Endothelial cell of umbilical vein (primary cell): ENCODE data around the gene SH3RF3. TPM values are rescaled to one million over a fixed set of nuclear protein-coding genes. Genes with fewer than 3 reads are reported as not detected.

Experiments
- BruUV-seq: library from RNA; stranded (reverse); fragments of 400-500 nt; replicated peaks from 2 replicates; lab custom pipeline; 2021; lab: Mats Ljungman, UMichigan
- CTCF ChIA-PET: fragments of 300-600, 350-600 bp; sonication (Branson Sonifier 250); formaldehyde crosslinking; loops from one replicate; lab custom pipeline; 2021; ENCODE audit warnings: antibody characterized with exemption, inconsistent platforms; lab: Charles Lee
- POLR2A ChIA-PET: fragments of 300-600, 350-600 bp; sonication (Branson Sonifier 250); formaldehyde crosslinking; loops from one replicate; lab custom pipeline; 2021; ENCODE audit warnings: antibody characterized with exemption, inconsistent platforms; lab: Charles Lee
- DNase-seq: peaks from one replicate; pipeline ENCODE4 v3.0.0-alpha.2; 2011; ENCODE audit warnings: low read depth, low spot score
- FAIRE-seq: peaks from 2 replicates; lab custom pipeline; 2011; peaks lifted over from hg19 to GRCh38; lab: Jason Lieb, UNC
- H2AFZ ChIP-seq: 2 replicates; pipeline ENCODE4 v1.6.0; 2012; ENCODE audit warnings: low read depth, low read length, control low read depth, inconsistent platforms
- H3K27ac ChIP-seq: 2 replicates; pipeline ENCODE4 v1.5.1; 2011; ENCODE audit warnings: low read depth, mild to moderate bottlenecking, control low read depth, low read length, moderate library complexity; ENCODE audit not compliant: insufficient read depth
- H3K27me3 ChIP-seq, 2 experiments: 2 replicates each; pipeline versions ENCODE4 v1.6.0 to v1.6.1; 2011; ENCODE audit warnings: low read length in 2 of 2, mixed read lengths in 1 of 2; ENCODE audit not compliant: control insufficient read depth in 2 of 2, insufficient read depth in 2 of 2
- H3K36me3 ChIP-seq, 2 experiments: 2 replicates in 1 of 2; 3 replicates in 1 of 2; pipeline ENCODE4 v1.5.1; 2011; ENCODE audit warnings: low read length in 2 of 2, mild to moderate bottlenecking in 1 of 2, moderate library complexity in 1 of 2; ENCODE audit not compliant: control insufficient read depth in 2 of 2, insufficient read depth in 2 of 2; ENCODE audit errors: extremely low read depth in 1 of 2
- H3K4me1 ChIP-seq: 3 replicates; pipeline ENCODE4 v1.5.1; 2011; ENCODE audit warnings: mild to moderate bottlenecking, low read length; ENCODE audit not compliant: control insufficient read depth, insufficient read depth; ENCODE audit errors: extremely low read depth
- H3K4me2 ChIP-seq: 2 replicates; pipeline ENCODE4 v1.6.1; 2011; ENCODE audit warnings: low read length, control low read depth, mixed read lengths; ENCODE audit not compliant: insufficient read depth
- H3K4me3 ChIP-seq, 3 experiments: fragments of 200-600 bp in 1 of 3; sonication (generic), shearing (Covaris generic) in 1 of 3; replicated peaks in 1 of 3; 2 replicates each; pipeline ENCODE4 v1.5.1; 2011 to 2016; ENCODE audit warnings: control low read depth in 3 of 3, low read length in 3 of 3, mild to moderate bottlenecking in 2 of 3, inconsistent platforms in 1 of 3, low read depth in 1 of 3, moderate library complexity in 1 of 3; ENCODE audit not compliant: insufficient read depth in 1 of 3
- H3K79me2 ChIP-seq: 2 replicates; pipeline ENCODE4 v1.6.0; 2012; ENCODE audit warnings: low read length, inconsistent platforms; ENCODE audit not compliant: control insufficient read depth, insufficient read depth
- H3K9ac ChIP-seq: replicated peaks from 2 replicates; pipeline ENCODE3; 2011; ENCODE audit warnings: low read length, control low read depth; ENCODE audit not compliant: insufficient read depth; ENCODE audit errors: extremely low read depth
- H3K9me1 ChIP-seq: replicated peaks from 3 replicates; pipeline ENCODE4 v1.6.0; 2011; ENCODE audit warnings: mild to moderate bottlenecking, low read length; ENCODE audit not compliant: control insufficient read depth, insufficient read depth; ENCODE audit errors: extremely low read depth
- H3K9me3 ChIP-seq: replicated peaks from 2 replicates; pipeline ENCODE4 v1.5.1; 2012; ENCODE audit warnings: low read length, inconsistent platforms; ENCODE audit not compliant: control insufficient read depth, insufficient read depth
- H4K20me1 ChIP-seq: replicated peaks from 2 replicates; pipeline ENCODE3; 2011; ENCODE audit warnings: mild to moderate bottlenecking, low read length; ENCODE audit not compliant: control insufficient read depth, insufficient read depth; ENCODE audit errors: extremely low read depth
- JUN ChIP-seq: IDR thresholded peaks from 2 replicates; pipeline ENCODE4 v1.6.1; 2011; ENCODE audit warnings: borderline replicate concordance, low read depth; ENCODE audit not compliant: insufficient read length, insufficient read depth
- POLR2A ChIP-seq: IDR thresholded peaks from 2 replicates; pipeline ENCODE4 v1.6.1; 2012; ENCODE audit warnings: low read depth, mild to moderate bottlenecking, control low read depth, low read length
- POLR2AphosphoS5 ChIP-seq: IDR thresholded peaks from 2 replicates; pipeline ENCODE4 v1.6.1; 2012; ENCODE audit warnings: low read depth, mild to moderate bottlenecking, control low read depth, low read length, moderate library complexity; ENCODE audit not compliant: insufficient read depth
- dilution Hi-C: fragments of 300-500 bp; cut with MboI; formaldehyde crosslinking; loops from one replicate; pipeline ENCODE4 v1.15.0; 2019; ENCODE audit warnings: low sequenced_read_pairs; ENCODE audit not compliant: extremely low pct_ligation_motif_present
- intact Hi-C: fragments of 100-400 bp; cut with micrococcal nuclease; formaldehyde crosslinking; loops from one replicate; pipeline ENCODE4 v1.10.0; 2022
- polyA plus RNA-seq, 4 experiments: library from polyadenylated mRNA; depleted of rRNA in 3 of 4; stranded (reverse) in 3 of 4; unstranded in 1 of 4; fragments of >200 nt; gene quantifications; 2 replicates each; pipeline versions ENCODE4 v1.2.1 to v1.2.3, GENCODE V29; 2011 to 2012; ENCODE audit warnings: missing spikeins in 1 of 4
- total RNA-seq: library from RNA; stranded (reverse); gene quantifications from 2 replicates; pipeline ENCODE4 v1.2.3, GENCODE V29; 2021
- TF ChIP-seq, protein P1 (sequence below): IDR thresholded peaks from 2 replicates; pipeline ENCODE4 v1.6.1; 2011; ENCODE audit not compliant: insufficient read depth, insufficient read length

The SH3RF3 gene
- total and polyA plus RNA-seq, 2 donors (not counting 3 experiments of a cell fraction or from before 2014, with no cell fraction given) = 3.8 to 14.7 TPM

DNA sequence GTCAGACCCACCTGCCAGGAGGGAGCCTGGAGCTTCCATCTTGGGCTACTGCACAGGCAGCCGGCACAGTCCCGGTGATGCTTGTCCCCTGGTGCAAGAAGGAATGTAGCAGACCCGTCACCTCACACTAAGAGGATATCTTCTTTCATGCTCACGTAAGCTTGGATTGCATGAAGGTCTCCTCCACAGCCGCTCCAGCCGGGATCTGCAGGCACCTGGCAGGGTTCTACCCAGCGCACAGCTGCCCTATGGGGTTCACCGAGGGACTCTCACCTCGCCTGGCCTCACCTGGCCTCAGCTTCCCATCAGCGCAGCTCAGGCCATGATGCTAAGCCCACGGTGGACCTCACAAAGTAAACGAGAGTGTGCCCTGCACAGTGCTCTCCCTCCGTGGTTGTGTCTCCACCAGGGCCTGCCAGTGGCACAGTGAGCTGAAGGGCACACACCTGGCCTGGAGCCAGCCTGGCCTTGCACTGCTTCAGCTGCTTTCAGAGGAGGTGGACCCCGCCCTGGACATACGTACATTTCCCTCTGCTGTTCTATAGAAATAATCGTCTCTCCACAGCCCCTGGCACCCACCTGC lies 245.6 kb downstream of the SH3RF3 start:
- Histone ChIP-seq H3K9me3 (no peaks in the 10 kb centered on the region), H2AFZ (no peak overlapping the region), H3K9ac (no peak overlapping the region), H3K9me1 (no peaks in the 10 kb centered on the region), H3K27ac (no peak overlapping the region), H3K4me3 (no peak overlapping the region), H4K20me1 (no peaks in the 10 kb centered on the region), H3K79me2 (no peaks in the 10 kb centered on the region), H3K4me1 (no peaks in the 10 kb centered on the region), H3K36me3 (no peaks in the 10 kb centered on the region), H3K27me3 (no peaks in the 10 kb centered on the region), H3K4me2 (no peak overlapping the region)
- intact Hi-C loops (no loop called here), dilution Hi-C loops (no loop called here)
- POLR2A ChIA-PET = no interaction called here
- FAIRE-seq = no peak
- no peak for TF ChIP-seq POLR2AphosphoS5
- no peak for DNase-seq
- no TSS peak for BruUV-seq
- CTCF ChIA-PET = no interaction called here

DNA sequence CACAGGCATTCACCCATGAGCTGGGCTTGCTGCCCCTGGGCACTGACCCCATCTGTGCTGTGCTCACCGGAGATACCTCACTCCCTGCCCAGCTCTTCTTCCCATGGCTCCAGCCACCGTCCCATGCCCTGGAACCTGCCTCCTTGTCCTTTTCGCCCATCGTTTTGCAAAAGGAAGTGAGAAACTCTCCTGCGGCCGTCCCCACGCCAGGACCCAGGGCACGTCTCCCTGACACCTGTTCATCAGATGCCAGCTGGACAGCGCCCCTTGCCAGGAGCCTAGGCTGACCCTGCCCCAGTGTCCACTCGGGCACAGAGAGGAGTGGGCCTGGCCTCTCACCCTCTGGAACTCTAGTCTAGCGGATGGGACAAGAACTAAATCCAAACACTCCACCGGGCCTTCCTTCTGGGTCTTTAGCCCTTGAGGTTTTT lies 246.1 kb downstream of the SH3RF3 start:
- Histone ChIP-seq H3K36me3 (no peaks in the 10 kb centered on the region), H3K79me2 (no peaks in the 10 kb centered on the region), H3K4me3 (no peak overlapping the region), H4K20me1 (no peaks in the 10 kb centered on the region), H3K27ac (no peak overlapping the region), H3K9ac (no peak overlapping the region), H3K4me1 (no peaks in the 10 kb centered on the region), H2AFZ (no peak overlapping the region), H3K4me2 (no peak overlapping the region), H3K9me3 (no peaks in the 10 kb centered on the region), H3K9me1 (no peaks in the 10 kb centered on the region), H3K27me3 (no peaks in the 10 kb centered on the region)
- no TSS peak for BruUV-seq
- ChIA-PET CTCF (no interaction called here), POLR2A (no interaction called here)
- TF ChIP-seq JUN = no peak
- no peak for TF ChIP-seq POLR2A
- TF ChIP-seq, protein P1, sequence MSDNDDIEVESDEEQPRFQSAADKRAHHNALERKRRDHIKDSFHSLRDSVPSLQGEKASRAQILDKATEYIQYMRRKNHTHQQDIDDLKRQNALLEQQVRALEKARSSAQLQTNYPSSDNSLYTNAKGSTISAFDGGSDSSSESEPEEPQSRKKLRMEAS = no peak
- intact Hi-C loops = no loop called here
- DNase-seq (no peak), FAIRE-seq (no peak)
- dilution Hi-C loops = no loop called here
